ENCODE data around the gene ALDH1L1. TPM values are rescaled to one million over a fixed set of nuclear protein-coding genes. Genes with fewer than 3 reads are reported as not detected.

The ALDH1L1 gene
- total RNA-seq, result 7.7 TPM

- peak; percentile 71 for DNase-seq
These were observed at the start of gene ALDH1L1 for GRCh38 chr3:126180477-126181397. Gene ALDH1L1, minus strand, starts transcription at chr3:126180586. Its CDS starts 19,607 bp downstream, at chr3:126160979.

DNA sequence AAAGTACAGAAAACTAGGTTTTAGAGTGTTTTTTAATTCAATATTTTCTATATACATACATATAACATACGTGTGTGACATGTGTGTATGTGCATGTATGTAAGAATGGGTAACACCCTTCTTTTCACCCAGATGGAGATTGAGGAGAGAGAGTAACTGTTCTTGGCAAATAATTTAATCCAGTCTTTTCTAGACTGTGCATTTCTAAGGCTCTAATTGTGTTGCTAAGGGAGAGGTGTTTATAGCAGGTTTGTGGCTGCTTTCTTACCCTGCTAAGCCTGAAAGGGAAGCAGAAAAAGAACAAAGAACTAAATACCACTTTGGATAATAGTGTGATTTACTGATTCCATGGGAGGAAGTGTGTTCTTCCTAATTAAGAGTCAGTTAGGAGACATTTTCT is 46.0 kb upstream of the ALDH1L1 start:
- DNase-seq, result no peak

GRCh38 chr3:126216416-126216815 is 36.0 kb upstream of the ALDH1L1 start:
- DNase-seq, result no peak

DNA sequence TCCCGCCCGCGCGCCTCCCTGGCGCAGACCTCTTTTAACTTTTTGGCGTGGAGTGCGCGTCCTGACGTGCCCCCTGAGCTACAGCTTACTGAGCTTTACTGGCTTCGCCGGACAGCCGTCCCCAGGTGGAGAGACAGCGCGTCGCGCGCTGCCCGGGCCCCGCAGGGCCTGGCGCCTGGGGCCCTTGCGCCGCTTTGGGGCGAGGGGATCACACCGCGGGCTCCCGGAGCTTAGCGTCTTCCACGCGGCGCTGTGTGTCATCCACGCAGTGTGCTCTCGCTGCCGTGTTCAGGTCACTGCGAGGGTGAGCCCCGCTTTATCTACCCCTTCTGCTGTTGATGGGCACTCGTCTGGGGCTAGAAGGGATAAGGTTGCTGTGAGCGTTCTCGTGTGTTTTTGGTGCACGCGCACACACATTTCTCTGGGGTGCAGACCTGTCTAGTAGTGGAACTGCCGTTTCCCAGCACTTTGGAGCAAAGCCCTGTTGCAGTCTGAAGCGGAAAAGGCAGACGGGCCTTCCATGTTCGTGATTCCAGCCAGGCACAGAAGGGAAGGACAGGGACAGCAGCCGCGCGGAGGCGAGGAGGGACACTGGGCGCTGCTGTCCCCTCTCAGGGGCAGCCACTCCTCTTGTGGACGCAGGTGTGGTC is 33.1 kb upstream of the ALDH1L1 start:
- DNase-seq, result peak; percentile 31

DNA sequence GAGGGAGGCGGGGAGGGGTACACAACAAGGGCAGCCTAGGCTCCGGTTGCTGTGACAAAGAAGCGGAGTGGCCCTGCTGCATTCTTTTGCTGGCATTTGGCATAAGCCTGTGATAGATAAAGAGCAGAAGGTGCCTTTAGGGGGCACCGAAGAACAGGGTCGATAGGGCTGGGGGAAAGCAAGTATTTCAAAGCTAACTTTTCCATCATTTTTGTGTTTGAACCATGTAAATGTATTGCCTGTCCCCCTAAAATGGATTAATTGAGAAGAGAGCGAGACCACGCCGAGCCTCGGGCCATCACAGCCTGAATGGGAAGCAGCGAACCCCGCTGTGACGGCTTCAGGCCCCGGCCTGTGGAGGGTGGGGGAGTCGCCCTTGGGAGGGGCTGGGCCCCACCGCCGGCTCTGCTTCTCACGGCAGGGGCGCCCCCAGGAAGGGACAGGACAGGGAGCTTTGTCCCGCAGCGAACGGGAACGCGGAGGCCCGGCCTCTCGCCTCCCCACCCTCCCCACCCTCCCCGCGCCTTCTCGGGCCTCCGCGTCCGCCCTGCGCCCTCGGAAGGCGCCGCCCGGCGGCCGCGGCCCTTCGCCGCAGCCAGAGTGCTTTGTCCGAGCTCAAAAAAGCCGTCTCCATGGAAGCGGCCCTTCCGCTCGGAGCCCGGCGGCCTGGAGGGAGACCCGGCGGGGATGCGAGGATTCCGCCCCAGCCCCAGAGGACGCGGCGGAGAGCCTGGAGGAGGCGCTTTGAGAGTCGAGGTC is 32.4 kb upstream of the ALDH1L1 start:
- peak; percentile 70 for DNase-seq

GRCh38 chr3:126212250-126212619 is 31.8 kb upstream of the ALDH1L1 start:
- no peak for DNase-seq

GRCh38 chr3:126211569-126211968 is 31.2 kb upstream of the ALDH1L1 start:
- no peak for DNase-seq

- no peak for DNase-seq
These were observed 30.2 kb upstream of the ALDH1L1 start for GRCh38 chr3:126210606-126211005.

- DNase-seq, result no peak
These were observed 29.4 kb upstream of the ALDH1L1 start for GRCh38 chr3:126209741-126210140.

- peak; percentile 46 for DNase-seq
These were observed 28.3 kb upstream of the ALDH1L1 start for GRCh38 chr3:126208606-126209256.

DNA sequence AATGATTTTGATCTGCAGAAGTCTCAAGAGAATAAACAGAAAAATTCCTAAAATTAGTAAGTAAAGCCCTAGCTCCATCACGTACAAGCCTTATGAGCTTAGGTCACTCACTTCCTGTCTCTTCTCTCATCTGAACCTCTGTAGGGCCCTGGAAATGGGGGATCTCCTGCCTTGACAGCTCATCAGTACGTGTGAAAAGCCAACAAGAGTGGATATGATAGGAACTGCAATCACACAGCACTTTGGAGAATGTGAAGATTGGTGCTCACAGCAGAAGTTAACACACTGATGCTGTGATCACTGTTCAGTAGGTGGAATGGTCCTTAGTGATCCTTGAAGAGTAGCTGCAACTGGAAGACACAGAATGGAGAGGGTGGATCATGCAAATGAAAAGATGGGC is 27.8 kb upstream of the ALDH1L1 start:
- DNase-seq, result no peak

GRCh38 chr3:126207166-126207565 is 26.8 kb upstream of the ALDH1L1 start:
- no peak for DNase-seq

DNA sequence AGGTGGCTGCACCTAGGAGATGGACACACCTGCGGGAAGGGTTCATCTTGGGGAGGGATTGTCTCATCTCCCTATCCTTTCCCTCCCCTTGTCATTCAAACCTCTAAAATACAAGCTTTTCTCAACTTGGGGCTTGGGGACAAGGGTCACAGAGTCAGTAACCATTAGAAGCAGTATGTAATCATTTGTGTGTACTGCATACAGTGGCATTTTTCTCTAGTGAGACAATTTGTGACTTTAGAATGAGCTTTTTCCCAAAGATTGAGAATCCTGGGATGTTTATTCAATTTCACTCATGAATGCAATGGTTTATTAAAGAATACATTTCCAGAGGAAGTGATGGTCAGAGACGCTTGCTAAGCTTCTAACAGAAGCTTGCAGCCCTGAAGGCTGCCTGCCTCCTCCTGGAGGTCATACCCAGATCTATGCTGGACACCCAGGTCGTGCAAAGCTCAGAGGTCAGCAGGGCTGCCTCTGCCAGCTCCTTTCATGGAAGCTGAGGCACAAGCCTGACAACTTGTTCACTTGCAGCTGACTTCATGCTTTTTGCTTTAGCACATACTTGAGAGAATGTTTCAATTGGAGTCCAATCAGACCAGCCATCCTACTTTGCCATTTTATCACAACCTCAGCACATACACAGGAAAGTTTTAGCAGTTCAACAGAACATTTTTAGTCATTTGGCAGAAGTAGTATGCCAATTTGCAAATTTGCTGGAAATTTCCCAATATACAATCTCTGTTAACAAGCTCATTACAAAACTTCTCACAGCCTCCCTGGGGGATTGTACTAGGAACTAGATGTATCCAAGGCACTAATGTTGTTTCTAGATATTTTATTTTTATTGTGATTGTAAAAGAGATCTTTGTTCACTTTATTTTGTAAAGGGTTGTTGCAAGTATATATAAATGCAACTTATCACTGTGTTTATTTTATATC is 25.6 kb upstream of the ALDH1L1 start:
- no peak for DNase-seq

GRCh38 chr3:126202680-126203079 is 22.3 kb upstream of the ALDH1L1 start:
- DNase-seq, result no peak

DNA sequence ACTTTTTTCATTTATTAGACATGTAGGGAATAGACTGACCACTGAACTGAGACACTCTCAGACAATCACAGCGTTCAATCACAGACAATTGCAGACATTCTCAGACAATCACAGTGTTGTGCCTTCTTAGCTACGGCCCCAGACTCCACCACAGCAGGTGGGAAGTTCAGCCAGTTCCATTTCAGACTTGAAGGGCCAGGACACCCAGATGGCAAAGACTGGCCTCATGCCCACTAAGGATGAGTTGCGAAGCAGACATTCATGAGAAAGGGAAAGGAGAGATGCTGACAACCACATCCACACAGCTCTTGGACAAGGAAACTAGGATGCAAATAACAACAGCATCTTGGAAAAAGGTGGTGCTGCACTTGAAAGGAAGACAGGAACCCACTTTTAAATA is 21.9 kb upstream of the ALDH1L1 start:
- DNase-seq, result no peak

GRCh38 chr3:126201168-126201567 is 20.8 kb upstream of the ALDH1L1 start:
- DNase-seq, result no peak

GRCh38 chr3:126200534-126200933 is 20.1 kb upstream of the ALDH1L1 start:
- DNase-seq, result no peak

DNA sequence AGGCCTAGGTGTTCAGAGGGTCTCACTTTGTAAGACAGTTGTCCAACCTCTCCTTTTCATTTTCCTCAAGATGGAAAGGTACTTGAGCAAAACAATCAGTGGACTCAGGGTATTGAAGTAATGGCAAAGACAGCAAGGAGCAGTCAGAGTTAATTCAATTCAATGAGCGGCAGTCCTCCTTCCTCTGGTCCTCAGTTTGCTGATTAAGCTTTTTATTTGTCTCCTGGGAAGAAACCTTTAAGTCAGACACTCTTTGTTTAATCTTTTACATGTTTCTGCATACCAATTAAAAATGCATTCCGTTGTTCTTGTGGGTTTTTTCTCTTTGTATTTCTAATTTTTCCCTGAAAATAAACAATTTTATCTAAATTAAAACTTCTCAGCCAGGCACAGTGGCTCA is 18.9 kb upstream of the ALDH1L1 start:
- no peak for DNase-seq

GRCh38 chr3:126197854-126198584 is 17.6 kb upstream of the ALDH1L1 start:
- peak; percentile 73 for DNase-seq

DNA sequence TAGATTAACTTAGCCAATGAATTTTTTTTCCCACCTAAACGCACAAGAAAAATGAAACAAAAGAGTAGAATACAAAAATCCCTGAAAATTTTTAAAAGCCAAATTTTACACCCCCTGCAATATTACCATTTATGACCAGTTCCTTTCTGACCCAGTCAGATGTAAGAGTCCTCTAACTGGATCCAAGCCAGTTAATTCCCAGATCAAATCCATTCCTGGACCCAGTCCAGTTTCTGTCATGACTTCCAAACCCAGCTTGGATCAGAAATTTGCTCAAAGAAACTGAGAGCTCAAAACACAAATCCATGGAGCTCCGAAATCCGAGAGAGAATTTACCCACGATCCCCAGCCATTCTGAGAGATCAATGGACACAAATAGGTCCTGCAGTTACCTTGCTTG is 17.0 kb upstream of the ALDH1L1 start:
- DNase-seq, result no peak
